Activated CD4-positive, CD25-positive, alpha-beta regulatory T cell (primary cell): ENCODE results near the gene NINJ1.
"Not testable (repeated sequence)": the region's sequence is repeated elsewhere in the genome, so short reads cannot be mapped to it uniquely, and the experiment has no call there.

Experiments
- DNase-seq, 4 experiments: peaks; one replicate each; lab custom pipeline; 2025; lab: John Stamatoyannopoulos, UW

Gene NINJ1

DNA sequence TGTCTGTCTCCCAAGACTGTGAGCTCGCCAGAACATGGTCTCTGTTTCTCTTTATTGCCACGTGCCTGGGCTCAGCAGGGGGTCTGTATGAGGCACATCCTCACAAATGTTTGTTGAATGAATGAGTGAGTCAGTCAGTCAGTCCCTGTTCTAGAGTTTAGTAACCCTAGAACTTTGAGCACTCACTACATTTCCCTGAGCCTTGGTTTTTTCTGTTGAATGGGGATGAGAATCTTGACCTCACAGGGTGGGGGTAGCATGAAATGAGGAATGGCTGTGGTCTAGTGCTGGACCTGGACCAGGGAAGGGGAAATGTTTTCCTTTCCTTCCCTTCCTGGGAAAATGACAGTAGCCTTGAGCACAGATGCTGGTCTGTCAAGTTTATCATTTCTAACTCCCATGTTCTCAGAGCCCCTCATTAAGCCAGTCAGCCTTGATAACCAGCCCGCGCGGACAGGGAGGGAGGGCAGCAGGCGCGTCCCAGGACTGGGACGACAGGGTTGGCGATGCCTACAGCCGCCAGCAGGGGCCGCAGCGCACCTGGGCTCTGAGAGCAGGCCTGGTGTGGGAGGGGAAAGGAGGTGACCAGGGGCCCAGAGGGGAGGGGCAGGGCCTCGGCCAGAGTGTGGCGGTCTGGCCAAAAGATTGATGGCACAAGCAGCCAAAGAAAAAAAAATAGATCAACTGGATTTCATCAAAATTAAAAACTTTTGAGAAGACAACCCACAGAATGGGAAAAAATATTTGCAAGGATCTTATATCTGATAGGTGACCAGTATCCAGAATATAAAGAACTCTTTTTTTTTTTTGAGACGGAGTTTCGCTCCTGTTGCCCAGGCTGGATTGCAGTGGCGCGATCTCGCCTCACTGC, 25.8 kb upstream of the NINJ1 start:
- peak; percentile 30 to 63 (median 48) for DNase-seq

DNA sequence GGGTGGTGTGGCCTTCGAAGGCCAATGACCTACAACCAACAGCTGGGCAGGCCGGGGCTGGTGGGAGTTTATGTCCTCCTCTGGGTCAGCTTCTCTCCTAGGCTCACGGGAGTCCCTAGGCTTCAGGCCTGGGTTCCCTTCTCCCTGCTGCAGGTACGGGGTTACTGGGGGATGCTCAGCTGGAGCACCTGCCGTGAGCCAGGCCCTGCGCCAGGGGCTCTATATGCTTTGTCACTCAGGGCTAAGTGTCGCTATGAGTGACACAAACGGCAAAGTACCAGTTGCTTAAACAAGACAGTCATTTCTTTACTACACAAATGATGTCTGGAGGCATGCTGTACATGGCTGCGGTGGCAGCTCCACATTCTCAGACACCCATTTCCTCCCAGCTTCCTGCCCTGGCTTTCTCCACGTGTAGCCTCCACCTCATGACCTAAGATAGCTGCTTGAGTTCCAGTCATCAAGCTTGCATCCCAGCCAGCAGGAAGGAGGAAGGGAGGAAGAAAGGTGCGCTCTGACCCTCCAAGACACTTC, 22.5 kb upstream of the NINJ1 start:
- DNase-seq: no peak

DNA sequence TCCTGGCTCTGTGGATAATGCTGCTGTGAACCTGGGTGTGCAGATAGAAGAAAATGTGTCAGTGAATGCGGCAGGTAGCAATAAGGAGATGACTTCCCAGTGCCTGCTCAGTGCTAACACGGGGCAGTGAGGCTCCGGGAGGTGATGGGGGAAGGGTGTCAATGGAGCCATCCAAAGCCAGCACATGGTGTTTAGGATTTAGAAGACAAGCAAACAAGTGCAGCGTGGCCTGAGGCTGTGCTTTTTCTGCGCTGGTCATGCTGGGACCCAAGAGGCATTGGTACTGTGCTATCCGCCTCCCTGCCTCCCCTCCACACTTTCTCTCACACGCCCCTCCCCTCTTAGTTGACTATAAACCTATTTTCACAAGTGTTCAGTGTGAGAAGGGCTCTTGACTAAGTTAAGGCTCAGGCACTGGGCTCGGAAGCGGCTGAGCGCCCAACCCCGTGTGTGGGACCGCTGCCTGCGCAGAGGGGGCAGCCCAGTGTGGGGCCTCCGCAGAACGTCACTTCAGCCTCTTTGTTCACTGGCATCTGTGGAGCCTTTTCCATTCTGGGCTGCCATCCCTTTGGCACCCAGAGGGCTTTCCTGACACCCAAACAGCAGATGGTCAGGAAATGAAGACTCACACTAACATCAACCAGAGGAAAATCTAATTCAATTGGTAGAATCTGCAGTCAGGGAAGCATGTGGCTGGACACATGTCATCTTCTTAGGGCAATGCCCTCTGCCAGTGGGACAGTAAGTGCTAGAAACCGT, 21.8 kb upstream of the NINJ1 start:
- DNase-seq: no peak

DNA sequence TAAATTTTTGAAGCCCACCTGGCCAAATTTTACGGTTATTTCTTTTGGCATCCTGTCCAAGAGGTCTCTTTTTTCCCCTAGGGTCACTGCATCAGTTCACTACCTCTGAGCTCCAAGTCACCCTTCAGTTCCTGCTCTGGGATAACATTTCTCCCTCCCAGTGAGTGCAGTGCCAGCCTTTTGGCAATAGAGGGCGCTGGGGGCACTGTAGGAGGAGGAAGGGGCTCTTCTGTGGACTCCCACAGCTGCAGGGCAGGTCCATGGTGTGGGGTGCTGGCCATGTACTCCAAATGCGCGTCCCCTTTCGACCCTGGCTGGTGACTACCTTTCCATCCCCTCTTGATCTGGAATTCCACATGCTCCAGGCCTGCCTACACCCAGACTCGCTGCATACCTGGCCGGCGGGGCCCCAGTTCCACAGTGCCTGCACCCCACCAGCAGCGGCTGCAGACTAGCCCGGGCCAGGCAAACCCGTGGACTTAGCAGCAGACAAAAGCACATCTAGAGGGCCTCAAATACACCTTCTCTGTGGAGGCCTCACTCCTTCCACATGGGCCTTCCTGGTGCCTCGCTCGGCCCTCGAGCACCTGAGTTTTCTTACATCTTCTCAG, 20.3 kb upstream of the NINJ1 start:
- DNase-seq: no peak

DNA sequence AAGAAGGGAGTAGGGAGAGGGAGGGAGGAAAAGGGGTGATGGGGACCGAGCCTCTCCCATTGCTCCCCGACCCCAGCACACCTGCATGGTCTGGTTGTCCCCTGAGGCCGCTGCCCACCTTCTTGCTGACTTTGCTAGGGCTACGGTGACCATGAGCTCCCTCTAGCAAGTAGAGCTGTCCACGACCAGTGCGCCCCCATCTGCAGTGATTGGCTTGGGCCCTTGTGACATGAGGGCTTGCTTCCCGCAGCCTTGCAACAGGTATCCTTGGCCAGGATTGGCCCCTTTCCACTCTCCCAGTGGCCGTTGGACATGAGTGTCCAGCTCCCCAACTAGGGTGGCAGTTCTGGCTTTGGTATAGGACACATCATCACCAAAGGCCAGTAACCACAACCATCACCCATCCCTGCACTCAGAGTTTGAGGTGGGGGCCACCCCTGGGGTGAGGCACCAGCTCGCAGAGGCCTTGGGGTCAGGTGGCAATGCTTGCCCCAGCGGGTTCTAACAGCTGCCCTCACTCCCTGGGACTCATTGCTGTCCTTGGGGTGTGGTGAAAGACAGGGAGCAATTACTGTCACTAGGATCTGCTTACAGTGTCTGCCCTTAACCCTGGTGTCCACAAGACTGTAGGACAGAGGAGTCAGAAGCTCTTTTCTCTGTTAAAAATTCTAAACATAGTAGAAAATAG, 17.2 kb upstream of the NINJ1 start:
- no peak for DNase-seq

DNA sequence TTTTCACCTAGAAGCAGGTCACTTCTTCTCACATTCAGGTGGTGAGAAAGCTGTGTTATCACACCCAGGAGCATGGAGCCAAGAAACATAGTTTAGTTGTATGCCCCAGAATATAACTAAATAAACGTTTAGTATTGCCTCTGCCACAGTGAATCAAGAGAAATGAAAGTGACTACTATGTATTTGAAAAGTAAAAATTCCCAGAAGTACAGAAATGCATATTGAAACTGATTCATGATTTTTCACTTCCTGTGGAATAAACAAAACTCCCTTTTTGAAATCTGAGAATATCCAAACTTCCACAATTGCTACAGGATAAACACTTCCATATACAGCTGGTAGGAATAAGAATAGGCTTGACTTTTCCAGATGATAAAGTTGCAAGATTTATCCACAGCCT, 15.3 kb upstream of the NINJ1 start:
- DNase-seq: no peak

DNA sequence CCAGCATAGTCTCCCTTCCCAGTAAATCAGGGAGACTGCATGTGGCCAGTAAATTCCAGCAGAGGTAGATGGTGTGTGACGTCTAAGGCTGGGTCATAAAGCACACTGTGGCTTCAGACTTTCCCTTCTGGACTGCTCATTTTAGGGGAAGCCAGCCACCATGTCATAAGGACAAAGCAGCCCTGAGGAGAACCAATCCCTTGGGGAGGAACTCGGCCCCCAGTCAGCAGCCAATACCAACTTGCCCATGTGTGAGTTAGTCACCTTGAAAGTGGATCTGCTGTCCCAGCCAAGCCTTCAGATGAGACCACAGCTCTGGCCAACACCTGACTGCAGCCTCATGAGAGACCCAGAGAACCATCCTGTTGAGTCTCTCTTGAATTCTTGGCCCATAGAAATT, 14.7 kb upstream of the NINJ1 start:
- DNase-seq: no peak

DNA sequence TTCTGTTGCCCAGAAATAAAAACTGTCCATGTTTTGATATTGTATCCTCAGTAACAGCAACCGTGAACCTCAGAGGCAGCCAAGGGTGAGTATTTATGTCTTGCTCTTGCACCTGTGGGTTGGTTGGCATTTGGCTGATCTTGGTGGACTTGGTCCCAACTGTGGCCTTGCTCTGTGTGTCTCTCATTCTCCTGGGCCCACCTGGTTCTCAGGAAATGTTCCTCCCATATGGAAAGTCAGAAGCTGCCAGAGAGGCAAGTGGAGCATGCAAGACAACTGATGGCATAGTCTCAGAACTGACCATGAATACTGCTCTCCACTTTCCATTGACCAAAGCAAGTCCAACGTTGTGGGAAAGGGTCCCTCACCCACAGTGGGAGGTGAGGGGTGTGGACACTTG, 13.6 kb upstream of the NINJ1 start:
- DNase-seq: no peak

DNA sequence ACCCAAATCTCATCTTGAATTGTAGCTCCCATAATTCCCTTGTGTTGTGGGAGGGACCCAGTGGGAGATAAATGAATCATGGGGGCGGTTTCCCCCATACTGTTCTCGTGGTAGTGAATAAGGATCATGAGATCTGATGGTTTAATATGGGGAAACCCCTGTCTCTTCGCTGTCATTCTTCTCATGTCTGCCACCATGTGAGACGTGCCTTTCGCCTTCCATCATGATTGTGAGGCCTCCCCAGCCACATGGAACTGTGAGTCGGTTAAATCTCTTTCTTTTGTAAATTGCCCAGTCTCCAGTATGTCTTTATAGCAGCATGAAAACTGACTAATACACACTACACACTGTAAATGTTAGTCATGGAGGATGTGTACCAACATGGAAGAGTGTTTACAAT, 12.6 kb upstream of the NINJ1 start:
- not testable (repeated sequence) for DNase-seq

DNA sequence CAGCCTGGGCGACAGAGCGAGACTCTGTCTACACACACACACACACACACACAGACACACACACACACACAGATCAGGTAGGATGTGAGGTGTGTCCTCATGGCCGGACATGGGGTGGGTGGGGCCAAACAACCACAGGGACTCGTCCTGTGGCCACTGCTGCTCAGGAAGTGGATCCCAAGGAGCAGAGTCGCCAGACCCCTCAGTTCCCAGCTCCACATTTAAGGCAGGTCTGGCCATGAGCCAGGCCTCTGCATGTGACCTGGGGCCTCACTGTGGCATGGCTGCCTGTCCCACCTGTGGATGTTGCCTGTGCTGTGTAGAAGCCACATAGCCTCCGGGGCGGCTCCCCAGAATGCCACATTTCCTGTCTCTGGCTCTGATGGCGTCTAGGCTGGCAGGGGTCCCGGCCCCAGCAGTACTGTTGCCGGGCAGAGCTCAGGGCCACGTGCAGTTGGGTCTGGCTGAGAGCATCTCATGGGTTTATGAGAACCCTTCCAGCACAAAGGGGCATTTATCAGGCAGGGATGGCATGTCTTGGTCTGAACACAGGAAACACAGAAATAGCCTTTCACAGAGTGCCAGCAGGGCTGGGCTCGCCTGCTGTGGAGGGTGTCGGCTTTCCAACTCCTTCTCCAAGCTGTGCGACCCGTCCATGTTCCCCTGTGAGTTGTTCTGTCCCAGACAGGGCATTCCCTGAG, 9.9 kb upstream of the NINJ1 start:
- DNase-seq: peak in 2 of 4 experiments; percentile 43 to 49

DNA sequence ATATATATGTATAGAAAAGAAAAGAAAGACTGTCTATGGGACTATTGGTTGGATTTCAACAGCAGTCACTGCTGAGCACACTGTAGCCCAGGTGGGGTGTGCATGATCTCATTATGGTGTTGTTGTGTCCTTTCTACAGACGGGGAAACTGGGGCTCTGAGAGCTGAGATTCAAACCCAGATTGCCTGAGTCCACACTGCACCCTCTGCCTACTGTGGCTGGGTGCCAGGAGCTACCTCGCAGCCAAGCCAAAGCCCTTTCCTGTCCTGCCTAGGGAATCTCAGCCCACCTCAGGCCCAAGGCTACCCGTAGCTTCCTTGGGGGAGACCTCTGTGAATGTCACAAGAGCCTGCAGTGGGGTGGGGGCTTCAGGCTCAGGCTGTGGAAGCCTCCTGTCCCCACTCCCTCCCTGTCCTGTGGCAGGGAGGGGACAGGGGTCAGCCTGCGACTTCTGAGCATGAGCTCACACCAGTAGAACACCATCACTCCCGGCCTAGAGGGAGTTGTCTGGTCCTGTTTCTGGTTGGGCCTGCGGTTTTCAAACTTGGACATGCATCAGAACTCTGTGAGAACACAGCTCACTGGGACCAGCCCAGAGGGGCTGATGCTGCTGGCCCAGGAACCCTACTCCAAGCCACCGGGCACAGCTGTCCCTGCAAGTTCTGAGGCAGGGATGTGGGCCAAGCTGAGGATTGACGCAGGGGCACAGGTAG, 7.9 kb upstream of the NINJ1 start:
- no peak for DNase-seq

DNA sequence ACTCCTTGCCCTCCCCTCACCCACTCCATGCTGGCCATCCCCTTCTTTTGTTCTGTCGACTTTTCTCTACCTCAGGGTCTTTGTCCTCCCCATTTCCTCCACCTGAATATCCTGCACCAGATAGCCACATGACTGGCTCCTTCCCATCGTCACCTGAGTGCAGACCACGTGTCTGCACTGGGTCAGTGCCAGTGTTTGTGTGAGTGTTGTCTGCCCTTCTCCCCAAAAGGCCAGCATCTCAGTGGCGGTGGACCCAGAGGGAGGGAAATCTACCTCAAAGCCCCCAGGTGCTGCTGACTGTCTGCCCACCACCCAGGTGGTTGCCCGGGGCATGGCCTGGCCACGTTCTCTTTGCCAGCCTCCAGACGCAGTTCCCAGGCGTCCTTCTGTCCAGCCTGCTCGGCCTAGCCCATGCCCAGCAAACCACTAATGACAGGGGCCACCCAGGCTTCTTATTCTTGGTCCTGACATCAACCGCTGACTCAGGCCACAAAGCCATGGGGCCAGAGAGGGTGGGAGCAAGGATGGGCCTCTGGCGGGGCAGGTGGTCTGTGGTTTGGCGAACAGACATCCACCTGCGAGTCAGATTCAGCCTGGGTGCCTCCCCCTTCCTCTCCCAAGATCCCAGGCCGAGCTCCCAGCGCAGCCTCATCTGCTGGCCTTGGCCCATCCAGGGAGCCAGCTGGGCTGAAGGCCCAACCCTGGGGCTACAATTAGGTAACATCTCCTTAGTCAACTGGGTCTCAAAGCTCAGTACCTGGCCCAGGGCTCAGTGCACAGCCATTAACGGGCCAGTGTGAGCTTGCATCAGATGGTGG, 5.5 kb upstream of the NINJ1 start:
- no peak for DNase-seq

DNA sequence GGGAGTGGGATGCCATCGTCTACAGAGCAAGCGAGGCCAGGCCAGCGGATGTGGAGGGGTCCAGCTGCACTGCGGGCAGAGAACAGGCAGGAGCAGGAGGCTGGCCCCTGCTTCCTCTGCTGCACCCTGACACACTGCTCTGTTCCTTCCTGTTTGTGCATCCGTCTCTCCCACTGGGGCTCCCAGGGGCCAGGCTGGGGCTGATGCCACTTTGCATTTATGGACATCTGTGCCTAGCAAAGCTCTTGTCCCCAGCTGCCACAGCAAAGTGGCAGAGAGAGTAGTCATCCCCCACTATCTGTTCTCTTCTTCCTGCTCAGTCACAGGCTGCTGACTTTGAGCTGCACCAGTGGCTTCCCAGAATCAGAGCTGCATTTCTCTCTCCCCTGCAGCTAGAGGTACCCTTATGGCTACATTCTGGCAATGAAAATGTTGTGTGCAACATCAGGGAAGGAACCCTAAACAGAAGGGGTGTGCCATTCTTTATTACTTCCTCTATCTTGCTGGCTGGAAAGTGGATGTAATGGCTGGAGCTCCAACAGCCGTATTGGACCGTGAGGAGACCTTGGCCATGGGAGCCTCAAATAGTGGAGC, 4.2 kb upstream of the NINJ1 start:
- no peak for DNase-seq

DNA sequence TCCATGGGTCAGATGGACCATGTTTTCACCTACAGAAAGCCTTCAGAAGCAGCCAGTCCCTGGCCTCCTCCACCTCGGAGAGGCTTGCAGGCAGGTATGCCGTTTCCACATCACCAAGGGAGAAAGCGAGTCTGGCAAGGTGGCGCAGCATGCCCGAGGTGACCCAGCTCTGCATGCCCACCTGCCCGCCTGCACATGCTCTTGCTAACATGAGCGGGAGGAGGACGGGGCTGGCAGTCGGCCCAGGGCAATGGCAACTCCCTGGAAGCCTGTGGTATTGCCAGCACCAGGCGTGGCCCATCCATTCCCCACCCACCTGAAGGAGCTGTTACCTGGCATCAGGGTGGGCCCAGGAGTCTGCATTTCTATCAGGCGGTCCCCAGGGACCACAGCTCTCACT, 3.3 kb upstream of the NINJ1 start:
- no peak for DNase-seq

DNA sequence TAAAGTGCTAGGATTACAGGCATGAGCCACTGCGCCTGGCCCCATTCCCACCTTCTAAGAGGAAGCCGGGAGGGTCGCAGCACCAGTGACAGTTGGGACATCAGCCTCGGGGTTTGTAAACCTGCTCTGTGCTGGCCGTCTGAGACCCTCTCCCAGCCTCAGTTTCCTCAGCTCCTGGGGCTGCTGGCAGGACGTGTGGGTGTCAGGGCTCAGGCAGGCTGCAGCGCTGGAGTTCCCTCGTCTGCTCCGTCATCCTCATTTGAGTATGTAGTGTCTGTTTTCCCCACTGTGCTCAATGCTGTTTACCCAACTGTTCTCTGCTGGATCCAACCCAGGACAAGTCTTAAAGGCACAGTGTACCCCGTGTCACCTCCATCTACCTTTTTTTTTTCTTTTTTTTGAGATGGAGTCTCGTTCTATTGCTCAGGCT, 2.0 kb upstream of the NINJ1 start:
- no peak for DNase-seq

DNA sequence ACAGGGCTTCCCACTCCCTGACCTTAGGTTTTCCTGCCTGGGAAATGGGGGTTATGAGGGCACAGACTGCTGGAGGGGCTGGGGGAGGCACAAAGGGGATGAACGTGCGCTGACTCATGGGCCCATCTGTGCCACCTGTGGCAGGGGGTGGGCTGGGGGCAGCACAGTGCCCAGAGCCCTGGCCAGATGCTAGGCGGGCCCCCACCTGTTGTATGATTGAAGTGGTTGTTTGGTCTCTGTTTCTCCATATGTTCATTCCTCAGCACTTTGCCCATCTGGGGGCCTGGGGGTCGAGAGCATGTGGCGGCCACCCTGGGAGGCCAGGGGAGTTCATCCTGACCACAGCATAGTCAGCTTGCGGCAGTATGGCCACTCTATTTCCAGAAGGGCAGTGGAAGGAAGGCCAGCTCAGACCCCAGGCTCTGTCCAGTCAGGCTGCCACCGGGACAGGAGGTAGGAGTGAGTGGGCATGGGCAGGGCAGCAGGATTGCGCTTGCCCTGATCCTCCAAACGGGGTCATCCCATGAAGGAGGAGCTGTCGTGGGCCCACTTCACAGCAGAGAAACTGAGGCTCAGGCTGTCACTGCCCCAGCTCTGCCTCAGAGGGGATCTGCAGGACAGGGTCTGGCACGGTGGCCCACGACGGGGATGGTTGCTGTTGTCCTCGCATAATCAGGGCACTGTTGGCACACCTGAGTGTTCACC, 841 bp upstream of the NINJ1 start:
- no peak for DNase-seq

DNA sequence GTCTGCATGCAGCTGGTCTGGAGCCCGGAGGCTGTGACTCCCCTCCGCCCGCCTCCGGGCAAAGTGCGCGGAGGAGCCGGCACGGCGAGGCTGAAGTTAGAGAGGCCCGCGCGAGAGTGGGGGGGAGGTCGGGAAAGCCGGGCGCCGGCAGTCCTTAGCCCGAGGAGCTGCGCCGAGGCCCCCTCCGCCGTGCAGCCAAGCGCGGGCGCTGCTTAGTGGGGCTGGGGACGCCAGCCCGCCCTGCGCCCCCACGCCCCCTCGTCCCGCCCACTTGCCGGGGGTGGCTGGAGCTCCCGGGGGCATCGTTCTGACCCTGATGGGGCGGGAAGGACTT, 403 bp downstream of the NINJ1 start:
- no peak for DNase-seq

DNA sequence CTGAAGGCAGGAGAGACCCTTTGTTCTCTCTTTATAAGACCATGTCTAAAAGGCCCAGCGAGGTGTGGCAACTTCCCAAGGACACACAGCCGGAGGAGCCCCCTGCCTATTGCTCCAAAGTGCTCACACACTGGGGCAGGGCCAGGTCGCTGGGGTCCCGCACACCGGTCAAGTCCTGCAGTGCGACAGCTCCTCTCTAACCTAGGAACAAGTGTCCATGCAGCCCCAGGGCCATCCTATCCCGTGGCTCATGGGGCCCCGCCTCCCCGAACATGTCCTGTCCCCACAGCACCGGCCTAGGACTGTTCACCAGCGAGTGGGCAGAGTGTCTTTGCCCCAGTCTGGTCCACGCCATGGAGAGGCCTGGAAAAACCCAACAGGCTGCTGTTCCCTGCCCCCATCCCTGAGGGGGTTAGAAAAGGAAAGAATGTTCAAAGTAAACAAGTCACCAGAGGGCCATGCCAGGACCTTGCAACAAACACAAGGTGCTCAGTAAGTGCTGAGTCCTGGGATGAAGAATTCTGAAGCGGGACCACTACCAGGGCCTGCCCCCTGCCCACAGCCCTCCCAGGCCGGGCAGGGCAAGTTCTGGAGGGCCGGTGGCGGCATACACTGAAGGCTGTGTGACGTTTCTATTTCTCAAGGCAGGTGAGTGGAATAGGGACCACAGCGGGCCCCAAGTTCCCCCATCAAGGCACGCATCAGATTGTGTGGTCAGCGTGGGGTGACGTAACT, 938 bp downstream of the NINJ1 start:
- peak in 1 of 4 experiments; percentile 31 for DNase-seq
